NAMALWA (cell line): ENCODE results near the gene ATP8A2.

Experiments used
- DNase-seq: peaks from one replicate; pipeline ENCODE4 v3.0.0-alpha.2; 2015; ENCODE audit warnings: low spot score

ATP8A2 gene

DNA sequence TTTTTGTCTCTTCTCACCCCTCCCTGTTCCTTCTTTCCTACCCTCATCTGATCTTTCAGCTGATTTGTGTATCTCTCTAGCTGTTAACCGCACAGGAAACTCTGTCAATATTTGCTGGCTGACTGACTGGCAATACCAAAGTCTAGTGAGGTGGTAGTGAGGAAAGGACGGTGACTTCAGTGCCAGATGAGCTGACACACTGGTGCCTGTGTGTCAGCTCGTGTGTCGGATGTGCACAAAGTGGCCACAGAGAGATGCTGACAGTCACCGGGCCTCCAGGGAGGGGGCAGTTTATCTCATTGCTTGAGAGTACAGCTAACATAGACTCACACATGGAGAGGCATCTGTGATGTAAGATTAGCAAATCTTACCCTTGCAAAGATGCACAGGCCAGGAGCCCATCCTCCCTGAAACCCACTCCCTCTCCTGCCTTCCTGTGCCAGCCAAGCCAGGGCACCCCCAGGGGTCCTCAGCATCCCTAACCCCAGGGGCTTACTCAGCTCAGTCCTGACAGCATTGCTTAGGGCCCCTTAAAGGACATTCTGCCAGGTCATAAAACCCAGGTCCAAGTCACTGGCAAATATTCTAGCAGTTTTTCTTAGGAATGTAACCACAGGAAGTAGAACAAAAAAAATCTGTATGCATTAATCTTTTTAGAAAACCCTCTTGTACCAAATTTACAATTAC is 599.8 kb downstream of the ATP8A2 start:
- no peak for DNase-seq

GRCh38 chr13:25973085-25973484 is 601.3 kb downstream of the ATP8A2 start:
- DNase-seq = no peak

- no peak for DNase-seq
These were observed 601.8 kb downstream of the ATP8A2 start for GRCh38 chr13:25973576-25973975.

DNA sequence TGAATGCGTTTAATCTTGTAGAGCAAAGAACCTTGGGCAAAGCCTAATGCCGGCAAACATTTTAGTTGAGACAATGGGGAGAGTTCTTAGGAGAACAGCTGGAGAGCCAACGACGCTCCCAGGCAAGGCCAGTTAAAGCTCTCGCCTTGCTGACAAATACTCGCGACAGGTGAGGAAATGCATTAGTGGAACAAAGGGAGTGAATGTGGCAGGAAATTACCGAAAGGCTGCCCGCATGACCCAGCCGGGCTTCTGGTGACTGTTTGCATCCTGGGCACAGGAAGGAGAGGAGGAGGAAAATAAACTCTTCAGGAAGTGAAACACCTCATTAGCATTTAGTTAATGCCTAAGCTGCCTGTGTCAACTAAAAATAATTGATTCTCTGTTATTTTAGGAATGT is 605.4 kb downstream of the ATP8A2 start:
- no peak for DNase-seq

GRCh38 chr13:25977671-25978070 is 605.9 kb downstream of the ATP8A2 start:
- no peak for DNase-seq

GRCh38 chr13:25978961-25979360 is 607.2 kb downstream of the ATP8A2 start:
- DNase-seq = no peak

GRCh38 chr13:25979371-25979770 is 607.6 kb downstream of the ATP8A2 start:
- no peak for DNase-seq

DNA sequence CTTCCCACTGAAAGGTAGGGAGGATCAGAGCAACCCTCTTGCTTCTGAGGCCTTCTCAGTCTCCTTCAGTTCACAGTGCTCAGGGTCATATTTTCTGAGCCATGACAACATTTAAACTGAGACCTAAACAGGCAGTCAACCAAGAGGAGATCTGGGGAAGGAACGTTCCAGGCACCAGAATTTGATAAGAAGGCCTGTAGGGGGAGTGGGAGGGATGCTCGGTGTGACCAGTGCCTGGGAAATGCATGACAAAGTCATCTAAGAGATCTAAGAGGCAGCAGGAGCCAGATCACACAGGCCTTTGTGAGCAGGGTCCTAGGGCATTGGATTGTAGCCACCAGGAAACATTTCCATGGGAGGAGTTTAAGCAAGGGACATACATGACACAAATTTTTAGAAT is 608.5 kb downstream of the ATP8A2 start:
- DNase-seq = peak; percentile 23

DNA sequence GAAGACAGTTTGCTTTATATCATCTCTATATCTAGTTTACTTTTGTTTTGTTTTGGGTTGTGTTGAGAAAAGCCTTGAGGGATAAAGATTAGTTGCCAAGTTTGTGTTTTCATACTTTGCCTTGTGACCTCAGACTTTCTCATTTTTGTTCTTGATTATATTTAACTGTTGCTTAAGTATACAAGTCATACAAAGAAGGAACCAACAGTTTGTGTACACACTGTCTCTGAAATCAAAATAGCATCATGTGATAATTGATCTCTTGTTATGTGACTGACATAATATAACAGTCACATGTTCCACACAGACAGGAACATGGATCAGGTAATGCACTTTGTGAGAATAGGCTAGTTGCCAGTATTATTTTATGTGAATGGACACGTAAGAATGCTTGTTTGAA is 609.3 kb downstream of the ATP8A2 start:
- DNase-seq = no peak

DNA sequence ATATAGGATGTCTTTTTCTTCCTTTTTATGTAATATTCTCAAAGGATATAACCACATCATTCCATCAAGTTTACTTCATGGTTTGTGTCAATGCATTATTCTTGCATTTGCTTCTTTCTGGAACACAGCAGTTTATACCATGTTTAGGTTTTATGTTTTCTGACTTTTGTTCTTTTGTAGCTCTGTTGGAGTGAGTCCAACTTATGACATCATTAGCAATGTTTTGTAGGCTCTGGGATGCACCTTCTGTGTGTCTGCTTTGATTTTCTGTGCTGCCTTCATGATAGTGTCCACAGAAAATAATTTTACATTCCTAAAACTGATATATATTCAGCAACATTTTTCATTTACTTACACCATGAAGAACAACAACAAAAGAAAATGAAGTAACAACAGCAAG is 611.1 kb downstream of the ATP8A2 start:
- no peak for DNase-seq

DNA sequence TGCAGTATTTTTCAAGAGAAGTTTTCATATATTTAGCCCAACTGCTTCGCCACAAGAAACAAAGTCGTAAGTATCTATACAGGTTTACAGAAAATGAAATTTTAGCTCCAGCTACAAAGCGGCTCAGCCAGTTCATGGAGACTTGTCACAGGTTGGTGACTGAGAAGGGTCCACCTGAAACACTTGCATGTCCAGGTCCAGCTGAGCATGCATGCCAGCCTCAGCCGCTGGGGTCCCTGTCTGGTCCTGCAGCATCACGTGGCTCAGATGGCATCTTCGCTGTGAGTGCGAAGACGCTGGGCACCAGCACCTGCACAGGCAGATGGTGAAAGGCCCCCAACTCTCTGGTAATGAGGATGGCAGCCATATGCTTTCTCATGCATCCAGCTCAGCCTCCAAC is 616.2 kb downstream of the ATP8A2 start:
- no peak for DNase-seq

GRCh38 chr13:25988661-25989060 is 616.9 kb downstream of the ATP8A2 start:
- no peak for DNase-seq

- DNase-seq = no peak
These were observed 619.0 kb downstream of the ATP8A2 start for GRCh38 chr13:25990801-25991200.

DNA sequence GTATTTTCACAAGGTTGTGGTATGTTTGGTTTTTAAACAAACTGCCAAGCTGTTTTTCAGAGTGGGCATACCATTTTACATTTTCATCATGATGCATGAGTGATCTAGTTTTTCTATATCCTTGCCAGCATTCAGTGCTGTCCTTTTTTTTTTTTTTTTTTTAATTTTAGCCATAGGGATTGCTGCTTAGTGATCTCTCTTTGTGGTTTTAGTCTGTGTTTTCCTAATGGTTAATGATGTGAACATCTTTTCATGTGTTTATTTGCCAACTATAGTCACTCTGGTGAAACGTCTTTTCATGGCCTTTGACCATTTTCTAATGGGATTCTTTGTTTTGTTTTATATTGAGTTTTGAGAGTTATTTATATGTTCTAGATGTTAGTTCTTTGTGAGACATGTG is 620.3 kb downstream of the ATP8A2 start:
- no peak for DNase-seq

- DNase-seq = no peak
These were observed 635.7 kb downstream of the ATP8A2 start for GRCh38 chr13:26007261-26008125.

GRCh38 chr13:26010487-26011207 is 638.9 kb downstream of the ATP8A2 start:
- no peak for DNase-seq

- DNase-seq = no peak
These were observed 639.4 kb downstream of the ATP8A2 start for GRCh38 chr13:26011208-26011573.

GRCh38 chr13:26011996-26012821 is 640.4 kb downstream of the ATP8A2 start:
- DNase-seq = no peak

DNA sequence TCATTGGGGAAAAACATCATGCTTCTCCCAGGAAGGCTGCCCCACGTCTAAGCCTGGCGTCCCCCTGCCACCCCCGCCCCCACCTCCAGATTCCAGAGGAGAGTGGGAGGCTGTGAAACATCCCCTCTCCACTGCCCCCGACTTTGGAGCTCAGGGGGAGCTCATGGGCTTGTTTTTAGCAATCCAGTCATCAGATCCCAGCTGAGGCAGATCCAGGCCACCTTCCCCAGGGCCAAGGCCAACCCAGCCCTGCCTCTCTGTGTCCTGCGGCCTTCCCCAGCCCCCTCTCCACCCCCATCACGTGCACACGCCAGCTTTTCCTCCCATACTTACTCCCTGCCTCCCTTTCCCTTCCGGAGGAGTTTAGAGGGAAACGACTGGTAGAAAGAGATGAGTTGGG is 641.2 kb downstream of the ATP8A2 start:
- no peak for DNase-seq

DNA sequence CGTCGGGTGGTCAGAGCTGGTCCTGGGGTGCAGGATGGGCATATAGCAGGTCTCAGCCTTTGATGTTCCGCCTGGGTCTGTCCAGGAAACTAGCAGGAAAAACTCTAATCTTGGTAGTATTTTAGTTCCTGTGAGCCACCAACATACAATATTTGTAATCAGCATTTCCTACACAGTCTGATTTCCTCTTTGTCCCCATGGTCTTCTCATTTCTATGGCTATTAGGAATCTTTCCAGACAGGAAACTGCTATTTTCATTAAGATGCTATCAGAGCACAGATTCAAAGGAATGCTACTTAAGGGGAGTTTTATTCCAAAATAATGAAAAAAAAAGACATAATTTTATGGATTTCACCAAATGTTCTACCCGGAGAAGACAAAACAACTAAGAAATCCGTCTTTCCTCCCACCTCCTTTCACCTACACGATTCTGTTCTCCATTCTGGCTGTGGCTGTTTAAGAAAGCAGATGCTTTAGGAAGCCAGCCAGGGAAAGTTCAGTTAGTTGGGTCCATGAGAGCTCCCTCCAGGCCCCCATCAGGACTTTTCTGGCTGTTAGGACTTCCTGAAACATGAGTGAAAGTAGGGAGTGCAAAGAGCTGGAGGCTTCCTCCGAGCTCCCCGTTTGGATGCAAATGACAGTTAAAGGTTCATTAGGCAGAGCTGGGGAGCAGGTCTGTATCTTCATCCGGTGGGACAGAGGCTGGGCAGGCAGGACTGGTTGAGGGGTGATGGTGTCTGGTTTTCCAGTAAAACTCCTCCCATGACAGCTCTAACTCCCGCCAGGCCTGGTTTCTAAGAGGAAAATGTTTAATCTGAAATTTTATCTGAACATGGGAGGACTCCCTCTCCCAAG is 643.7 kb downstream of the ATP8A2 start:
- DNase-seq = no peak

- no peak for DNase-seq
These were observed 644.4 kb downstream of the ATP8A2 start for GRCh38 chr13:26016189-26016588.
